Measurements from ENCODE around the gene CBS.
"Not testable (repeated sequence)": the region's sequence is repeated elsewhere in the genome, so short reads cannot be mapped to it uniquely, and the experiment has no call there.

DNA sequence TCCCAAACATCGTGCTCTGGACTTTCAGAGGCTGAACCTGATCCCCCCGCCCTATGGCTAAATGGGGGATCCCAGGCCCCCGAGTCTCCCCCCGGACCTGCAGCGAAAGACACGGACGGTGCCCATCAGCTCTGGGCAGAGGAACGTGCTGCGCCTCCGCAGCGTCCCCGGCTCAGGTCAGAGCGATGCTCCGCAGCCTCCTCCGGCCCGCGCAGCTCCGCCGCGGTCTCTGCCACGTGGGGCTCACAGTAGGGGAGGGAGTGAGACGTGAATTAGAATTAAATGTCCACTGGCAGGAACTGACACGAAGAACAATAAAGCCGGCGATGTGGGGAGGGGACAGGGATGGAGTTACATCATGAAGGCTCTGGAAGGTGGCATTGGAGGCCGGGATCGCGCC, 1.0 kb upstream of the CBS start:
- TF ChIP-seq, protein P1, sequence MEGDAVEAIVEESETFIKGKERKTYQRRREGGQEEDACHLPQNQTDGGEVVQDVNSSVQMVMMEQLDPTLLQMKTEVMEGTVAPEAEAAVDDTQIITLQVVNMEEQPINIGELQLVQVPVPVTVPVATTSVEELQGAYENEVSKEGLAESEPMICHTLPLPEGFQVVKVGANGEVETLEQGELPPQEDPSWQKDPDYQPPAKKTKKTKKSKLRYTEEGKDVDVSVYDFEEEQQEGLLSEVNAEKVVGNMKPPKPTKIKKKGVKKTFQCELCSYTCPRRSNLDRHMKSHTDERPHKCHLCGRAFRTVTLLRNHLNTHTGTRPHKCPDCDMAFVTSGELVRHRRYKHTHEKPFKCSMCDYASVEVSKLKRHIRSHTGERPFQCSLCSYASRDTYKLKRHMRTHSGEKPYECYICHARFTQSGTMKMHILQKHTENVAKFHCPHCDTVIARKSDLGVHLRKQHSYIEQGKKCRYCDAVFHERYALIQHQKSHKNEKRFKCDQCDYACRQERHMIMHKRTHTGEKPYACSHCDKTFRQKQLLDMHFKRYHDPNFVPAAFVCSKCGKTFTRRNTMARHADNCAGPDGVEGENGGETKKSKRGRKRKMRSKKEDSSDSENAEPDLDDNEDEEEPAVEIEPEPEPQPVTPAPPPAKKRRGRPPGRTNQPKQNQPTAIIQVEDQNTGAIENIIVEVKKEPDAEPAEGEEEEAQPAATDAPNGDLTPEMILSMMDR (IDR thresholded peaks at IDR 0.05) = not testable (repeated sequence)
- not testable (repeated sequence) for TF ChIP-seq EP300 (IDR thresholded peaks at IDR 0.05)

Measured in stomach (tissue), 4 donors.